HG03139 (cell line): ENCODE data around the gene KLC3.
A peak's percentile ranks its signal among the peaks of the same experiment; 100 is the strongest.

Source experiments
- ATAC-seq: cut with Tn5 transposase; IDR thresholded peaks from one replicate; pipeline ENCODE4 v1.9.1; 2021; ENCODE audit not compliant: unreplicated experiment

Gene KLC3

GRCh38 chr19:45370410-45371204, 30.1 kb downstream of the KLC3 start, which contains the start of gene ERCC2:
ERCC2 (minus strand) TSS chr19:45370573; CDS start chr19:45370540, 33 bp downstream.
- peak; percentile 93 for ATAC-seq

DNA sequence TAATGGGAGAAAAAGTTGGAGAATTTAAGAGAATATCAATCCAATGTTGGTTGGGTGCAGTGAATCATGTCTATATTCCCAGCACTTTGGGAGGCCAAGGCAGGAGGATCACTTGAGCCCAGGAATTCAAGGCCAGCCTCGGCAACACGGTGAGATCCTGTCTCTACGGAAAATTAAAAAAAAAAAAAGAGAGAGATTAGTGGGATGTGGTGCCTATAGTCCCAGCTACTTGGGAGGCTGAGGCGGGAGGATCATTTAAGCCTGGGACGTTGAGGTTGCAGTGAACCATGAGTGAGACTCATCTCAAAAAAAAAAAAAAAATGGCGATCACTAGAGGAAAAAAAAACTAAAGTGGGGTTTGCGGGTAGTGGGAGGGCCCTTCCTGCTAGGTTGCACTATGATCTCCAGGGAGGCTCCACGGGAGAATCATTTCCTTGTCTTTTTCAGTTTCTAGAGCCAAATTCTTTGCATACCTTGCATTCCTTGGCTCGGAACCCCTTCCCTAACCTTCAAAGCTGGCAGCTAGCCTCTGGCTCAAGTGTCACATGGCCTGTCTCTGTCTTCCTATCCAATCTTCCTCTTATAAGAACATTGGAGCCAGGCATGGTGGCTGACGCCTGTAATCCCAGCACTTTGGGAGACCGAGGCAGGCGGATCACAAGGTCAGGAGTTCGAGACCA, 35.6 kb downstream of the KLC3 start:
- ATAC-seq: no peak

- no peak for ATAC-seq
These were observed 39.6 kb downstream of the KLC3 start for GRCh38 chr19:45380107-45380506.

GRCh38 chr19:45382426-45382825, 41.9 kb downstream of the KLC3 start:
- no peak for ATAC-seq

GRCh38 chr19:45385392-45386221, 45.1 kb downstream of the KLC3 start:
- no peak for ATAC-seq

GRCh38 chr19:45391346-45391745, 50.8 kb downstream of the KLC3 start:
- no peak for ATAC-seq

- ATAC-seq: no peak
These were observed 51.5 kb downstream of the KLC3 start for GRCh38 chr19:45391871-45392665.

DNA sequence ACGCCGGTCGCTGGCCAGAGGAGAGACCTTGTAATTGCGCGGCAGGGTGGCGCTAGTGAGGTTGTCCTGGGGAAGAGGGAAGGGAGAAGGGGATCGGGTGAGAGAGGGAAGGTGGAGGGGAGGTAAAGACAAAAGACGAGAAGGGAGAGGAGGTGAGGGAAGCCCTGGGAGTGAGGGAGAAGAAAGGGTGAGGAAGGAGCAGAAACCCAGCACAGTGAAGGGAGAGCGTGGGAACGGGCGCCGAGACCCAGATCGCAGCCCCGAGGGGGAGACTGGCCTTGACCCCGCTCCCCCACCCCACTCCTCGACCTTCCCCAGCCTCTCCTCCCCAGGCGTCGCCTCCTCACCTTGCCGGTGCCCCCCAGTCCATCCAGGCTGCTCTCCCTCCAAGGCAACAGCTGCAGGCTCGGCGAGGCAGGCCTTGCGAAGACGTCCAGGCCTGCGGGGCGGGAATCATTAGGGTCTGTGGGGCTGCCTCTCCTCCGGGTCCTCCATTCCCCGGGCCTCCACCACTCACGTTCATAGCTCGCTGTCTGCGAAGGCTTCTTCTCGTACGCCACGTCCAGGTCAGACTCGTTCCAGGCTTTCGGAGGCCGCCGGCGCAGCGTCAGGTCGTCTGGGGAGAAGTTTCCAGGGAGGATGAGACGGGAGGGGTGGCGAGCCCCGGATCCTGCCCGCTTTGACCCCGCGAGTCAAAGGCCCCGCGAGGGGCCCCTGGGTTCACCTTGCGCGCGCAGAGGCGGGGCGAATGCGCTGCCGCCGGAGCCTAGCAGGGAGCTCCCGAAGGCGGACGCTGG, 55.5 kb downstream of the KLC3 start:
- ATAC-seq: no peak

DNA sequence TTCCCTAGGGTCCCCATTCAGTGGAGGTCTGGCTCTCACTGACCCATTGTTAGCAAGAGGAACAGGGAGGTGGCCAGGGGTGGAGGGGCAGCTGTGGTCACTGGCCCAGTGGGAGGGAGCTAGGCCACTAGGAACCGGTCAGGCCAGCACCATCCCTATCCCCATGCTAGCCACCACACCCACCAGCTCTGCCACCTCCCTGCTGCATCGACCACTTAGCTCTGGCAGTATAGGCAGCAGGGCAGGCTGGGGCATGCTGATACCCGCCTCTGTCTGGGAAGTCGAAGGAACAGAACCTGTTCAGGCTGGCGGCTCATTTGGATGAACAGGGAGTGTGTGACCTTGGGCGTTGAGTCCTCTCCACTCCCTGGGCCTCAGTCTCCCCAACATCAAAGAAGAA, 59.6 kb downstream of the KLC3 start:
- ATAC-seq: no peak
